ENCODE measurements around the gene PDIA6.

PDIA6 gene

GRCh38 chr2:10778724-10779115 is 33.9 kb downstream of the PDIA6 start:
- no peak for DNase-seq

DNA sequence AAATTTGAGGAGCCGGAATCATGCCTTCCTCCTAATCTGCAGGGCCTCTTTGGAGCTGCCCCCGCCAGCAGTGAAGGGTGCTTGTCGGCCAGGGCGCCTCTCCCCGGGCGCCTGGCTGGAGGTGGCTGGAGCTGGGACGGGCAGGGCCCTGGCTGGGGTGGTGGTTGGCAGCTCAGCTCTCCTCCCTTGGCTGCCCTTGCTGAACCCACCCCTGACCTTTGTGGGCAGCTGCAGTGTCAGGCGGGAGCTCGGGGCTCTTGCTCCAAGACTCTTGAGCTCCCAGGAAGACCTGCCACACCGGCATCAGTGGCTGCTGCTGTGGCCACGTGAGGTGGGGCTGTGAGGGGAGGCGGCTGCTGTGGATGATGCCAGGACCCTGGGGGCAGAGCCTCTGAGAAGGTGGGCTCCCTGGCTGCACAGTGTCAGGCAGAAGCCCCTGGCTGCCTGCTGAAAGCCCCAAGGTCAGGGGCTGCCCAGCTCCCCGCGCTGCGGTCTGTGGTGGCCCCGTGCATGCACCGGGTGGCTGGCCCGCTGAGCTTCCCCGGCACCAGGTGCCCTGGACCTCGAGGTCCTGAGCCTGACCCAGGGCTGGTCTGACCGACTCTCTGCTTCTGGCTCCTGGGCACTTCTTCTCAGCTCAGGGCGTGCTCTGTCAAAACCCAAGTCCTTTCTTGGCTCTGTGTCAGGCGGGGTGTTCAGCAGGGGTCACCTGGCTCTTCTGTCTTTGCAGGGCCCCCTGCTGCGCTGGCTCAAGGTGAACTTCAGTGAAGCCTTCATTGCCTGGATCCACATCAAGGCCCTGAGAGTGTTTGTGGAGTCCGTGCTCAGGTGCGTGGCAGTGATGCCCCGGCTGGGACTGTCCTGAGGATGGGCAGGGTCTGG is 34.5 kb downstream of the PDIA6 start:
- no peak for DNase-seq

DNA sequence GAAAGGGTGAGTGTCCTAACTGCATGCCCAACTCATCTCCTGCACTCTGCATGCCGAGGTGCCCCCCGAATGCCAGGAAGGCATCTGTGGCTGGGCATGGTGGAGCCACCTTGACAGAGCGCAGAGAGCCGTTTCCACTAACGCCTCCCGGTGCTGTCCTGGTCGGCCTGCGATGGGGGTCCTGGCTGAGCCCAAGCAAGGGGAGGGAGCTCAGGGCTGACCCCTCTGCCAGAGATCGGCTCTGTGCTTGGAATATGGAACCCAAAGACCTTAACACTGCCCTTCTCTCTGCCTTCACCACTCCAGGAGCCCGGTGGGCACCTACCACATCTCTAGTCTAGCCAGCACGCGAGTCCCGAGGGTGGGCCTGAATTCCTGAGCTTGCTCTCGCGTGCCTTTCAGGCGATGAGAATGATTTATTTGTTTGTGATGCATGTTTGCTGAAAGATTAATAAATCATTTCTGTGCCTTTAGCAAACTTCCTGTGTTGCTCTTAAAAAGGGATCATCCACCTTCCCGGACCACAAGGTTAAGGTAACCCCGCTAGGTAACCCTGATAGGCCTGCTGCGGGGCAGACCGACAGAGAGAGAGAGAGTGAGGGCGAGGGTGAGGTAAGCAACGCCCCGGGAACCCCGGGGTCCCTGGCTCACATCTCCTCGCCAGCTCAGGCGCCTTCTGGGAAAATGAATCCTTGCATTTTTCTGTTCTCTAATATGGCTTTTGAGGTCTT is 35.3 kb downstream of the PDIA6 start:
- no peak for DNase-seq

DNA sequence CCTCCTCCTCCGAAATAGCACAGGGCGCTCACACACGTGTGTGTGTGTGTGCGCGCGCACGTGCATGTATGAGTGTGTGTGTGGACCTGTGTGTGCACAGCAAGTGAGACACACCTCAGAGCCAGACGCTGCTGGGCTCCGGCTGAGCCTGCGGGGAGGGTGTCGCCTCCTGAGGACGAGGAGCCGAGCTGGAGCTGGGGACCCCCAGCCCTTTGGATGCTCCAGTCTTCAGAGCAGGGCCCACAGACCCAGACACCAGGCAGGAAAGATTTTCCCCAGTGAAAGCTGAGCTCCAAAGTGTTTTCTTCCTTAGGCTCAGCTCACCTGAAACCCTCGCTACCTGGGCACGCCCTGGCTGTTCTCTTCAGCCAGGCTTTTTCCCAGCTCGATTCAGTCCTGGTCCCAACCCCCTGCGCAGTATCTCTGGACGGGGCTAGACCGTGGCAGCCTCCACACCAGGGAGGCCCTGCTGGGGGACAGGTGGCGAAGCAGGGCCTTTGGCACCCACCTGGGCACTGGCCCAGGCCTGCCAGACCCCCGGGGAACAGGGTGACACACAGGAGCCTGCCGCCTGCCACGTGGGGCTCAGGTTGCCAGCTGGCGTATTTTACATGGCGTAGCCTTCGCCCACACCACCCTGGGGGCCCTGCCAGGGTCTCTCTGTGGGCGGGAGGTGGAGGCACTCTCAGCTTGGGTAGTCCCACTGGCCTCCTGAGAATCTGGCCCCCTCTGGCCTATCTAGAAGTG is 36.2 kb downstream of the PDIA6 start:
- DNase-seq: no peak

GRCh38 chr2:10775831-10776230 is 36.8 kb downstream of the PDIA6 start:
- no peak for DNase-seq

- DNase-seq: no peak
These were observed 37.4 kb downstream of the PDIA6 start for GRCh38 chr2:10775021-10775780.

GRCh38 chr2:10774394-10774793 is 38.2 kb downstream of the PDIA6 start:
- no peak for DNase-seq

- no peak for DNase-seq
These were observed 38.7 kb downstream of the PDIA6 start for GRCh38 chr2:10773821-10774341.

DNA sequence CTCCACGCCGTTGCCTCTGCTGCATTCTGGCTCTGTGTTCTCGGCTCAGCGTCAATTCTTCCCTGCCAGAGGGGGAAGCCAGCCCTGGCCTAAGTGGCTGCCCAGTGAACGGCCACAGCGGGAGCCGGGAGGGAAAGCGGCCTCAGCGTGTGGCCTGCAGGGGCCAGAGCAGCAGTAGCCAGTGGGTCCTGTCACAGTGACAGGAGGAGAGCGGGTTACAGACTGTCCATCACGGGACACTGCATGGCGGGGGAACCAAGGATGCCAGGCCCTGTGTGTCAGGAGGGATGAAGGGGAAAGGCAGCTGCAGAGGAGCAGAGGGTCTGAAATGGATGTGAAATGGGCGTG is 39.7 kb downstream of the PDIA6 start:
- no peak for DNase-seq

- no peak for DNase-seq
These were observed 40.3 kb downstream of the PDIA6 start for GRCh38 chr2:10772201-10772867.

DNA sequence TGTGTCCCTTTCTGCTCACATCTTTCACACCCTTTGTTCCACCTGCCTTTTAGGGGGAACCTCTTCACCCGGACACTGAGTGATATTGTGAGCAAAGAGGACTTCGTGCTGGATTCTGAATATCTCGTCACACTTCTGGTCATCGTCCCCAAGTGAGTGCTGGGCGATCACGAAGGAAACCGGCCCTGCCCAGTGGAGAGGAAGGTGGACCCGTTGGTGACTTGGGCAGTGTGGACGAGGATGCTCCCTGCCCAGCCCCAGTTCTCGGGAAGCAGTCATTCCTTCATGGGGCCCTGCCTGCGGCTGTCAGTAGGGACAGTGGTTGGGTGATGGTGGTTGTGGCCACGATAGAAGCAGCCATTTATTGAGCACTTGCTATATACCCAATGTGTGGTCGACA is 40.8 kb downstream of the PDIA6 start:
- no peak for DNase-seq

GRCh38 chr2:10770956-10771750 is 41.4 kb downstream of the PDIA6 start:
- no peak for DNase-seq

GRCh38 chr2:10768063-10768507 is 44.5 kb downstream of the PDIA6 start:
- DNase-seq: no peak

DNA sequence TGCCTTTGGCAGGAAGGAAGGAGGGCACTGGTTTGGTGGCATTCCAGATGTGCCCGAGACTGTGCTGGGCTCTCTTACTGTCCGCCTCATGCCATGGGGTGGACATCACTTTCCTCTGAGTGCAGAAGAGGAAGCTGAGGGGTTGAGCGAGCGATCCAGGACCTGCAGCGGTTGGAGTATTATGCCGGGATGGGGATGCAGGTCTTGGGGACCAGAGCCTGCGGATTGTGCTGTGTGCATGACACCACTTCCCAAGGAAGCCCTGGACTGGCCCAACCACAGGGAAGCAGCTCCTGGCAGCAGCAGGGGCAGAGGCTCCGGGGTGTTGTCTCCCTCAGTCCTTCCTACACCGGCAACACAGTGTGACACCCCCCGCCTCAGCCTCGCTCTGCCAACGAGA is 46.7 kb downstream of the PDIA6 start:
- DNase-seq: no peak

GRCh38 chr2:10765461-10765860 is 47.1 kb downstream of the PDIA6 start:
- DNase-seq: no peak

- DNase-seq: no peak
These were observed 47.7 kb downstream of the PDIA6 start for GRCh38 chr2:10764896-10765295.

- no peak for DNase-seq
These were observed 48.3 kb downstream of the PDIA6 start for GRCh38 chr2:10764096-10764785.

GRCh38 chr2:10763461-10763800 is 49.2 kb downstream of the PDIA6 start:
- no peak for DNase-seq

- DNase-seq: no peak
These were observed 49.7 kb downstream of the PDIA6 start for GRCh38 chr2:10762651-10763460.

GRCh38 chr2:10761591-10761990 is 51.0 kb downstream of the PDIA6 start:
- no peak for DNase-seq

All from T1000 (cell line).